Tibial nerve (tissue), 4 donors: Measurements from ENCODE around the gene SAFB.

ENCODE experiments used
- EP300 ChIP-seq, 2 donors: sonication (generic); formaldehyde crosslinking; IDR thresholded peaks; one replicate each; pipeline ENCODE4 v1.6.1; 2017; ENCODE audit warnings: antibody characterized with exemption in 2 of 2, mild to moderate bottlenecking in 1 of 2
- POLR2A ChIP-seq, 2 donors: fragments of 450-650 bp; IDR thresholded peaks; one replicate each; pipeline ENCODE4 v1.6.1; 2017; ENCODE audit warnings: antibody characterized with exemption in 2 of 2, mild to moderate bottlenecking in 2 of 2, moderate library complexity in 2 of 2
- TF ChIP-seq, protein P1 (sequence below), 5 experiments: fragments of 200-600 bp in 3 of 5; fragments of 450-650 bp in 2 of 5; sonication (generic) in 3 of 5; IDR thresholded peaks; one replicate each; pipeline ENCODE4 v1.5.1; 2016 to 2019; ENCODE audit warnings: antibody characterized with exemption in 5 of 5, mild to moderate bottlenecking in 3 of 5, moderate library complexity in 2 of 5

DNA sequence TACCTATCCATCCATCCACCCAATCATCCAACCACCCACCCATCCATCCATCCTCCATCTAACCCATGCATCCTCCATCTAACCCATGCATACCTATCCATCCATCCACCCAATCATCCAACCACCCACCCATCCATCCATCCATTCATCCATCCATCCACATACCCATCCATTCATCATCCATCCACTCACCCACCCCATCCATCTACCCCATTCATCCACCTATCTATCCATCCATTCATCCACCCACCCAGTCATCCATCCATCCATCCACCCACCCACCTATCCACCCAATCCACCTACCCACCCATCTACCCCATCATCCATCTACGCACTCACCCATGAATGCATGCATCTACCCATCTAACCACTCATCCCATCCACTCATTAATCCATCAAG, 50.9 kb downstream of the SAFB start:
- TF ChIP-seq, protein P1, sequence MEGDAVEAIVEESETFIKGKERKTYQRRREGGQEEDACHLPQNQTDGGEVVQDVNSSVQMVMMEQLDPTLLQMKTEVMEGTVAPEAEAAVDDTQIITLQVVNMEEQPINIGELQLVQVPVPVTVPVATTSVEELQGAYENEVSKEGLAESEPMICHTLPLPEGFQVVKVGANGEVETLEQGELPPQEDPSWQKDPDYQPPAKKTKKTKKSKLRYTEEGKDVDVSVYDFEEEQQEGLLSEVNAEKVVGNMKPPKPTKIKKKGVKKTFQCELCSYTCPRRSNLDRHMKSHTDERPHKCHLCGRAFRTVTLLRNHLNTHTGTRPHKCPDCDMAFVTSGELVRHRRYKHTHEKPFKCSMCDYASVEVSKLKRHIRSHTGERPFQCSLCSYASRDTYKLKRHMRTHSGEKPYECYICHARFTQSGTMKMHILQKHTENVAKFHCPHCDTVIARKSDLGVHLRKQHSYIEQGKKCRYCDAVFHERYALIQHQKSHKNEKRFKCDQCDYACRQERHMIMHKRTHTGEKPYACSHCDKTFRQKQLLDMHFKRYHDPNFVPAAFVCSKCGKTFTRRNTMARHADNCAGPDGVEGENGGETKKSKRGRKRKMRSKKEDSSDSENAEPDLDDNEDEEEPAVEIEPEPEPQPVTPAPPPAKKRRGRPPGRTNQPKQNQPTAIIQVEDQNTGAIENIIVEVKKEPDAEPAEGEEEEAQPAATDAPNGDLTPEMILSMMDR (IDR thresholded peaks at IDR 0.05) = no peak
- TF ChIP-seq POLR2A (IDR thresholded peaks at IDR 0.05) (no peak), EP300 (IDR thresholded peaks at IDR 0.05) (no peak)
